SJSA1 (cell line): Measurements from ENCODE around the gene FBXO15. TPM values are rescaled to one million over a fixed set of nuclear protein-coding genes. Genes with fewer than 3 reads are reported as not detected.

ENCODE experiments used
- DNase-seq, 2 experiments: peaks; one replicate each; pipeline ENCODE4 v3.0.0-alpha.2; 2015 to 2020; ENCODE audit warnings: low spot score in 2 of 2, low read depth in 1 of 2
- H3K27ac ChIP-seq: fragments of 250-450 bp; sonication (Bioruptor Pico); 2 replicates; pipeline ENCODE4 v1.5.1; 2020; ENCODE audit warnings: mild to moderate bottlenecking, moderate library complexity
- H3K27me3 ChIP-seq: fragments of 250-450 bp; sonication (Bioruptor Pico); replicated peaks from 2 replicates; pipeline ENCODE4 v1.5.1; 2020; ENCODE audit warnings: mild to moderate bottlenecking, moderate library complexity
- H3K36me3 ChIP-seq: fragments of 250-450 bp; sonication (Bioruptor Pico); 2 replicates; pipeline ENCODE4 v1.5.1; 2020; ENCODE audit warnings: mild to moderate bottlenecking
- H3K4me1 ChIP-seq: fragments of 250-450 bp; sonication (Bioruptor Pico); replicated peaks from 2 replicates; pipeline ENCODE4 v1.6.1; 2021; ENCODE audit warnings: mild to moderate bottlenecking
- H3K4me3 ChIP-seq: fragments of 250-450 bp; sonication (Bioruptor Pico); 2 replicates; pipeline ENCODE4 v1.5.1; 2020; ENCODE audit warnings: mild to moderate bottlenecking
- H3K9me3 ChIP-seq: fragments of 250-450 bp; sonication (Bioruptor Pico); replicated peaks from 2 replicates; pipeline ENCODE4 v1.5.1; 2020; ENCODE audit warnings: mild to moderate bottlenecking
- total RNA-seq: library from RNA; depleted of rRNA; stranded (reverse); fragments of >200 nt; shearing (Covaris generic); gene quantifications from 2 replicates; pipeline ENCODE4 v1.2.3, GENCODE V29; 2014

The FBXO15 gene
- total RNA-seq, 1 experiment from 2014 or later, result 0.63 TPM

DNA sequence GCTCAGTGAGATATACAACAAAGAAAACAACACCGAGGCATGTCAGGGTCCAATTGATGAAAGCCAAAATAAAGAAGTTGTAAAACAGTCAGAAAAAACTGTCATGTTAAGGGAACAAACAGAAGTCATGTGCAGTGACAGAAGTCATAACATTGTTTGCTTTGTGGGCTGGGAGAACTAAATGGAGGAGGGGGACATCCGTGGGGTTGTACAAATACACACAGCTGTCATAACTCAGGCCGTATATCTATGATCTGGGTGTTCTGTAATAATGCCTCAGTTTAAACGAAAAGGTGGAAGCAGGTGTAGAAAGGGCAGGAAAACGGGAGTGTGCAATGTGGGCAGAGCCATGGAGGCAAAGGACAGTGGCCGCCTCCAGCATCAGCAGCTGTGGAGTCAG lies 28.0 kb upstream of the FBXO15 start:
- H3K4me3 ChIP-seq, result no peak overlapping the region
- peaks cover 28% of the 10 kb centered on the region for H3K27me3 ChIP-seq
- no peak overlapping the region for H3K27ac ChIP-seq
- no peak for DNase-seq
- no peaks in the 10 kb centered on the region for H3K4me1 ChIP-seq
- no peaks in the 10 kb centered on the region for H3K9me3 ChIP-seq
- H3K36me3 ChIP-seq, result no peaks in the 10 kb centered on the region

GRCh38 chr18:74173434-74173750 lies 25.8 kb upstream of the FBXO15 start:
- H3K27ac ChIP-seq, result no peak overlapping the region
- no peak for DNase-seq
- no peaks in the 10 kb centered on the region for H3K4me1 ChIP-seq
- H3K9me3 ChIP-seq, result no peaks in the 10 kb centered on the region
- no peaks in the 10 kb centered on the region for H3K36me3 ChIP-seq
- peaks cover 19% of the 10 kb centered on the region for H3K27me3 ChIP-seq
- no peak overlapping the region for H3K4me3 ChIP-seq

GRCh38 chr18:74172697-74173433 lies 25.2 kb upstream of the FBXO15 start:
- no peak overlapping the region for H3K4me3 ChIP-seq
- H3K27me3 ChIP-seq, result peaks cover 19% of the 10 kb centered on the region
- H3K4me1 ChIP-seq, result no peaks in the 10 kb centered on the region
- H3K9me3 ChIP-seq, result no peaks in the 10 kb centered on the region
- no peaks in the 10 kb centered on the region for H3K36me3 ChIP-seq
- DNase-seq, result no peak
- H3K27ac ChIP-seq, result no peak overlapping the region

DNA sequence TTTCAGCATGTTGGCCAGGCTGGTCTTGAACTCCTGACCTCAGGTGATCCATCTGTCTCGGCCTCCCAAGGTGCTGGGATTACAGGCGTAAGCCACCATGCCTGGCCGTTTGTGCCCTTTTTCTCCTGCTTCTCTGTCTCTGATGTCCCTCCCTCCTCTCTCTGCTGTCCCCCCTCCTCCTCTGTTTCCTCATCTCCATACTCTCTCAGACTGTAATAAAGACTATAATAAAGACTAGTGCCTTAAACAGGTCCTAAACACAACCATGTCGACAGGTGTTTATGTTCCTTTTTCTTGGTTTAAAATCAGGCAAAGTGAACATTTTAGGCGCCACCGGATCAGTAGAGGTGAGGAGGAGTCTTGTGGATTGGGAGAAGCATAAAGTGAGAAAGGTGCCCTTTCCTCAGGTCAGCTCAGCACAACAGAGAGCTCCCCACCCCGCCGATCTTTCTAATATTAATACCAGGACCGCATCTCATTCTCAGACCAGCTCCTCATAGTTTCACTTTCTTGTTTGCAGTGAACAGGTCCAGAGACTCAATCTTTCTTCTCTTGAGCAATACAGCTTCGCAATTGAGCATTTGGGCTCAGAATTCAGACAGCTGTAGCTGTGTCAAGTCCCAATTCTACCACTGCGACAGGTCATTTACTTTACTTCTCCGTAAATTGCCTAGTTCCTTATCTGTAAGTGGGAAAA lies 24.4 kb upstream of the FBXO15 start:
- Histone ChIP-seq H3K4me1 (no peaks in the 10 kb centered on the region), H3K4me3 (no peak overlapping the region), H3K27ac (no peak overlapping the region), H3K36me3 (no peaks in the 10 kb centered on the region), H3K27me3 (peaks cover 11% of the 10 kb centered on the region), H3K9me3 (no peaks in the 10 kb centered on the region)
- no peak for DNase-seq

- Histone ChIP-seq H3K4me3 (no peak overlapping the region), H3K27me3 (peaks cover 3% of the 10 kb centered on the region; the same call in 1 of the 2 replicates), H3K9me3 (no peaks in the 10 kb centered on the region), H3K4me1 (peaks cover 8% of the 10 kb centered on the region), H3K36me3 (no peaks in the 10 kb centered on the region), H3K27ac (no peak overlapping the region)
- no peak for DNase-seq
Observed at GRCh38 chr18:74166386-74166785, 18.8 kb upstream of the FBXO15 start.

DNA sequence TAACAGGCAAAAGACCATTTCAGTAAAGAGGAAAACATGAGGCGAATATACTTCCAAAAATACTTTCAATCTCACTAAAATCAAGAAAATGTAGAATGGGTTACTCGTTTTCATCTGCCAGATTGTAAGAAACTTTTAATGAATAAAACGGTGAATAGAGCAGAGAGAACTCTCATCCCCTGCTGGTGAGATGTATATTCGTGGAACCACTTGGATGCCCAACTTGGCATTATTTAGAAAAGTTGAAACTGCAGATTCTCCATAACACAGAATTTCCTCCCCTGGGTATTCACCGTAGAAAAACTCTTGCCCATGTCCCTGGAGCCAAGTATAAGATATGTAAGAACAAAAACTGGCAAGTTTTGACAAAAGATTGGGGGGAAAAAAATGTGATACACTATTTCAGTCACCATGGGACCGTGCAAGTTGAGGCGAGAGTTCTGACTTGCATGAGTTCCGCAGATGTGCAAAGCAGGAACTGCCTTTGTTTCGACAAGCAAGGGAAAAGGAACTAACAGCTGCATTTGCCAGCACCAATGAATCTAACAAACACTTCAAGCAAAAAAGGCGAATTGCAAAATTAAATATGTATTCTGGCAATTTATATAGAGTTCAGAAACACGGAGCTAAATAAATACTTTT lies 15.5 kb upstream of the FBXO15 start:
- Histone ChIP-seq H3K9me3 (no peaks in the 10 kb centered on the region), H3K4me3 (no peak overlapping the region), H3K27me3 (no peaks in the 10 kb centered on the region), H3K36me3 (peaks cover 21% of the 10 kb centered on the region), H3K4me1 (peaks cover 8% of the 10 kb centered on the region), H3K27ac (no peak overlapping the region)
- DNase-seq, result no peak

DNA sequence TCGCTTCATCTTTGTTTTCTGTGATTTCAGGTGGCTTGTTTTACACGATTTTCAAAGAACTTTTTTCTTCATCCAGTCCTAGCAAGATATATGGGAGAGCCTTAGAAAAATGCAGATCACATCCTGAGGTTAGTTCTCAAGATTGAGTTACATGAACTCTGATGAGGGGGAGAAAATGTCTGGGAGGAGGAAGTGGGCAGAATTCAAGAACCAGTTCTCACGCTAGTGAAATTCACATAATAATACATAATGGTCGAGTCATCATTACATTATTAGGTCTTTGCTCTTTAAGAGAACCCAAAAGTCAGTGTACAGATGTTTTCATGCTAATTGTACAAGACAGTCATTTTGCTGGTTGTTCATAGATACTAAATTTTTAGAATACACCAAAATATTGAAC lies 7.6 kb upstream of the FBXO15 start:
- H3K36me3 ChIP-seq, result peaks cover 50% of the 10 kb centered on the region

DNA sequence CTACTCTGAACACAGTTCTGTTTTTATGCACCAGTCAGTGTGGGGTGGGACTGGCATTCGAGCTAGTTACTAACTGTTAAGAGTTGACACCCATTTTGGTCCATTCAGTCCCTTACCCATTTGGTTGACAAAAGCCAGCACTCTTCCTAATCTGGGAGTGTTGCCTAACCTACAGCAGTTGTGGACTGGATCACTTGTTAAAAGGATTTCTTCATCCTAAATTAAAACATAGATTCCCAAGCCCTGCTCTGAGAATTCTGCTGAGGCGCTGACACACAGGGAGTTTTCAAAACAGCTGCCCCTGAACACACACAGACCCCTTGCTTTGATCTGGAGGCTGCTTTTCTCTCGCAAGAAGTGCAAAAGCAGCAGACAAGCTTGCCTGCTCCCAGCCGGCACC lies 7.1 kb upstream of the FBXO15 start:
- no peak overlapping the region for H3K4me3 ChIP-seq
- H3K27me3 ChIP-seq, result no peaks in the 10 kb centered on the region
- H3K9me3 ChIP-seq, result no peaks in the 10 kb centered on the region
- H3K27ac ChIP-seq, result no peak overlapping the region
- no peak for DNase-seq
- peaks cover 2% of the 10 kb centered on the region for H3K4me1 ChIP-seq
- H3K36me3 ChIP-seq, result peaks cover 47% of the 10 kb centered on the region

More for the DNA sequence above, 7.6 kb upstream of the FBXO15 start:
- no peak for DNase-seq
- Histone ChIP-seq H3K27me3 (no peaks in the 10 kb centered on the region), H3K9me3 (no peaks in the 10 kb centered on the region), H3K27ac (no peak overlapping the region), H3K4me1 (no peaks in the 10 kb centered on the region; the same call in 1 of the 2 replicates), H3K4me3 (no peak overlapping the region)

- H3K36me3 ChIP-seq, result peaks cover 40% of the 10 kb centered on the region
- H3K27me3 ChIP-seq, result no peaks in the 10 kb centered on the region
- H3K4me3 ChIP-seq, result no peak overlapping the region
- H3K27ac ChIP-seq, result no peak overlapping the region
- DNase-seq, result no peak
- no peaks in the 10 kb centered on the region for H3K9me3 ChIP-seq
- H3K4me1 ChIP-seq, result peaks cover 7% of the 10 kb centered on the region
Observed at GRCh38 chr18:74153793-74154192, 6.2 kb upstream of the FBXO15 start.

- no peak for DNase-seq
- Histone ChIP-seq H3K27me3 (no peaks in the 10 kb centered on the region), H3K36me3 (peaks cover 39% of the 10 kb centered on the region), H3K4me1 (peaks cover 7% of the 10 kb centered on the region), H3K9me3 (no peaks in the 10 kb centered on the region), H3K4me3 (no peak overlapping the region), H3K27ac (no peak overlapping the region)
Observed at GRCh38 chr18:74153377-74153776, 5.7 kb upstream of the FBXO15 start.

DNA sequence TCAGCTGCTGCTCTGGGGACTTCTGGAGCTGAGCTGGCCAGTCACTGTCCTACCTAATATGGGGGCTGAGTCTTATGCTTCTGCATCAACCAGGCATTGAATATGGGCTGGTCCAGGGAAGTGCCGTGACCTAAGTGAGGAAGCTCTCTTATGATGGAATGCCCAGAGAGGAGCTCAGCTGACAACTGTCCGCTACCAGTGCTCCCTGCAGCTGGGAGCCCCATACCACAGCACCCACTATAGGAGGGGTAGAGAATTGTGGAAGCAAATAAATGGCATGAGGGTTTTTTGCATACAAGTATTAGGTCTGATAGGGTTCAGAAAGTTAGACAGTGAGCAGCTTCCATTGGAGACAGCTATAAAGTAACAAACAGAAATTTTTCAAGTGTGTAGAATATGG lies 5.2 kb upstream of the FBXO15 start:
- H3K9me3 ChIP-seq, result no peaks in the 10 kb centered on the region
- H3K4me1 ChIP-seq, result peaks cover 7% of the 10 kb centered on the region
- no peaks in the 10 kb centered on the region for H3K27me3 ChIP-seq
- DNase-seq, result no peak
- H3K36me3 ChIP-seq, result peaks cover 35% of the 10 kb centered on the region
- H3K4me3 ChIP-seq, result no peak overlapping the region
- no peak overlapping the region for H3K27ac ChIP-seq

DNA sequence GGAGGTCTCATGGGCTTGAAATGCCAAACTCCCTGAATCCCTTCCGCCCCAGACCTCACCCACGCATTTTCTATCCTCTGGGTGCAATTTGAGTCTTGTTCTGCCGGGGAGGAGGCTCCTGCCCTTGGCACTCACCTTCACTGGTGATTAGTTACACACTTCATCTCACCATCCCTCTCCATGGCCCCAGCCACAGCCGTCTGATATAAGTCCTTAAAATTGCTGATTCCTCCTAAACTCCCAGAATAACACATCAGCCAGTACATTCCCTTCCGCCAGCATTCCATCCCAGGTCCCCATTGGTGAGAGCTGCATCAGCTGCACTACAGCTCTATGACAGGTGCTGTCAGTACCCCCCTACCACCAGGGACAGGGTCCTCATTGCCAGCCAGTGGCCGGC lies 4.6 kb upstream of the FBXO15 start:
- Histone ChIP-seq H3K27me3 (no peaks in the 10 kb centered on the region), H3K27ac (no peak overlapping the region), H3K4me1 (peaks cover 9% of the 10 kb centered on the region), H3K36me3 (peaks cover 33% of the 10 kb centered on the region), H3K4me3 (no peak overlapping the region), H3K9me3 (no peaks in the 10 kb centered on the region)
- no peak for DNase-seq

GRCh38 chr18:74149878-74150277 lies 2.2 kb upstream of the FBXO15 start:
- Histone ChIP-seq H3K4me1 (peaks cover 22% of the 10 kb centered on the region), H3K27ac (no peak overlapping the region), H3K4me3 (no peak overlapping the region), H3K9me3 (no peaks in the 10 kb centered on the region), H3K27me3 (no peaks in the 10 kb centered on the region), H3K36me3 (peaks cover 15% of the 10 kb centered on the region)
- no peak for DNase-seq

- Histone ChIP-seq H3K4me3 (peak overlapping the region; percentile 59), H3K36me3 (peaks cover 8% of the 10 kb centered on the region; the same call in 1 of the 2 replicates)
Observed at GRCh38 chr18:74148543-74149070, 973 bp upstream of the FBXO15 start.

More at GRCh38 chr18:74148543-74149070, 973 bp upstream of the FBXO15 start:
- Histone ChIP-seq H3K9me3 (no peaks in the 10 kb centered on the region), H3K27me3 (no peaks in the 10 kb centered on the region), H3K4me1 (peaks cover 22% of the 10 kb centered on the region), H3K27ac (peak overlapping the region; percentile 92)
- no peak for DNase-seq
